ENCODE results near the gene FTCD.

The FTCD gene

DNA sequence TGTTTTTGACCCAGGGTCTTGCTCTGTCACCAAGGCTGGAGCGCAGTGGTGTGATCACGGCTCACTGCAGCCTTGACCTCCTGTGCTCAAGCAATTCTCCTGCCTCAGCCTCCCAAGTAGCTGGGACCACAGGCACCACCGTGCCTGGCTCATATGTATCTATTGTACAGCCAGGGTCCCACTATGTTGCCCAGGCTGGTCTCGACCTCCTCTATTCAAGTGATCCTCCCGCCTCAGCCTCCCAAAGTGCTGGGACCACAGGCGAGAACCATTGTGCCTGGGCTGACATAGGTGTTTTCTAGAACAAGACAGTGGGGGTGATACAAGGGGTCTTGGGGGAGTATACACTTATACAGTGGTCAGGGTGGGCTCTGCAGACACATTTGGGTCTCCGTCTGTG lies 17.5 kb downstream of the FTCD start:
- Histone ChIP-seq H3K36me3 (ENCODE audit: control insufficient read depth in 5 of 5, insufficient read depth in 5 of 5, low read length in 5 of 5) (no peaks in the 10 kb centered on the region), H3K27ac (ENCODE audit: low read depth, low read length) (no peak overlapping the region), H3K9ac (ENCODE audit: low read length in 5 of 5) (no peak overlapping the region), H3K4me3 (ENCODE audit: low read depth in 1 of 5, low read length in 5 of 5) (no peak overlapping the region), H3K4me1 (ENCODE audit: control insufficient read depth in 5 of 5, insufficient read depth in 5 of 5, low read length in 5 of 5) (no peaks in the 10 kb centered on the region), H3K27me3 (ENCODE audit: control insufficient read depth in 5 of 5, insufficient read depth in 4 of 5, low read length in 5 of 5) (peaks cover 0 to 24% (median 19%) of the 10 kb centered on the region in 5 donors), H3K9me3 (ENCODE audit: control insufficient read depth in 5 of 5, low read length in 5 of 5) (no peaks in the 10 kb centered on the region)

DNA sequence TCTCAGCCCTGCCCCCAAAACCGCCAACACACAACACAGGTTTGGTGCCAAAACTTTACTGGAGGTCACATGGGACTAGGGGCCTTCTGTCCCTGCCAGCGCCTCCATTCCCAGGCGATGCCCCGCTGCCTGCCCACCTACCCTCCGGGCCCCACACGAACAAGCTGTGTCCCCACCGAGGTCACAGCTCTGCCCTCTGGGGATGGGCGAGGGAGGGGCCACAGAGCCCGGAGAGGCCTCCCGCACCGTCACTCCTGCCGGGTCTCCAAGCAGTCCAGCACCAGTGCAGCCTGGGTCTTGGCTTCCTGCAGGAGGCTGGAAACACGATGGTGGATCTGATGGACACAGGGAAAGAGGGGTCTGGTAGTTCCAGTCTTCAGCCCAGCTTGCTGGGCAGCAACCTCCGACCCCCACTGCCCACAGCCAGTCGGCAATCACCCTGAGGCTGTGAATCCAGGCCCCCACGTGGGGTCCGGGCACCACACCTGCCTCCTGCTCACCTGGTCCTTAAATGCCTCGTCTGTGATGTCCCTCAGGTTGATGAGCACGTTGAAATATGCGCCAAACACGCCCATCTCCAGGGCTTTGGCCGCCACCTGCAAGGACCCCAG lies 18.5 kb downstream of the FTCD start:
- Histone ChIP-seq H3K4me3 (ENCODE audit: low read depth in 1 of 5, low read length in 5 of 5) (no peak overlapping the region), H3K27me3 (ENCODE audit: control insufficient read depth in 5 of 5, insufficient read depth in 4 of 5, low read length in 5 of 5) (peaks cover 0 to 24% (median 19%) of the 10 kb centered on the region in 5 donors), H3K36me3 (ENCODE audit: control insufficient read depth in 5 of 5, insufficient read depth in 5 of 5, low read length in 5 of 5) (peaks cover 0 to 2% (median 0%) of the 10 kb centered on the region in 5 donors), H3K4me1 (ENCODE audit: control insufficient read depth in 5 of 5, insufficient read depth in 5 of 5, low read length in 5 of 5) (no peaks in the 10 kb centered on the region), H3K27ac (ENCODE audit: low read depth, low read length) (no peak overlapping the region), H3K9ac (ENCODE audit: low read length in 5 of 5) (no peak overlapping the region), H3K9me3 (ENCODE audit: control insufficient read depth in 5 of 5, low read length in 5 of 5) (no peaks in the 10 kb centered on the region)

DNA sequence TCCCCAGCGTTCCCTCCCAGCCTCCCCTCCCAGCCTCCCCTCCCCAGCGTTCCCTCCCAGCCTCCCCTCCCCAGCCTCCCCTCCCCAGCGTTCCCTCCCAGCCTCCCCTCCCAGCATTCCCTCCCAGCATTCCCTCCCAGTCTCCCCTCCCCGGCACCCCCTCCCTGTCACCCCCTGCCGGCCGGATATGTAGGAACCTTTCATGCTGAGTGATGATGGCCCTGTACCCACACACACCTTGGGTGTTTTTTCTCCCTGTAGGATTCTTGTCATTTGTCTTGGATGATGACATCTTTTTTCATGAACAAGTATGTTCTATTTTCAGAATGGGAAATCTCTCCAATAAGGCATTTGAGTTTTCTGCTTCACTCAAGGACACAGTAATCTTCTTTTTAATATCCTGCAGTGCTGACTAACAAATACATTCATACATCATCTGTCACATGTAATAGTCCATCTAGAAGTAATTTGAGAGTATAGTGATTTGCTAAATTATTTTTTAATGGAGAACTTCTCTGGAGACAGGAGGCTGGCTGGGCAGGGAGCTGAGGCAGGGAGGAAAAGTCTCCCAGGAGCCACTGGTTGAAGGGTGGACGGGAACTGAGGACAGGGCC lies 19.5 kb downstream of the FTCD start:
- H3K27ac ChIP-seq (ENCODE audit: low read depth, low read length) = no peak overlapping the region
- H3K9ac ChIP-seq (ENCODE audit: low read length in 5 of 5) = no peak overlapping the region
- peaks cover 0 to 24% (median 19%) of the 10 kb centered on the region in 5 donors for H3K27me3 ChIP-seq (ENCODE audit: control insufficient read depth in 5 of 5, insufficient read depth in 4 of 5, low read length in 5 of 5)
- H3K9me3 ChIP-seq (ENCODE audit: control insufficient read depth in 5 of 5, low read length in 5 of 5) = no peaks in the 10 kb centered on the region
- peaks cover 0 to 2% (median 0%) of the 10 kb centered on the region in 5 donors for H3K4me1 ChIP-seq (ENCODE audit: control insufficient read depth in 5 of 5, insufficient read depth in 5 of 5, low read length in 5 of 5)
- H3K4me3 ChIP-seq (ENCODE audit: low read depth in 1 of 5, low read length in 5 of 5) = no peak overlapping the region
- peaks cover 0 to 2% (median 0%) of the 10 kb centered on the region in 5 donors for H3K36me3 ChIP-seq (ENCODE audit: control insufficient read depth in 5 of 5, insufficient read depth in 5 of 5, low read length in 5 of 5)

DNA sequence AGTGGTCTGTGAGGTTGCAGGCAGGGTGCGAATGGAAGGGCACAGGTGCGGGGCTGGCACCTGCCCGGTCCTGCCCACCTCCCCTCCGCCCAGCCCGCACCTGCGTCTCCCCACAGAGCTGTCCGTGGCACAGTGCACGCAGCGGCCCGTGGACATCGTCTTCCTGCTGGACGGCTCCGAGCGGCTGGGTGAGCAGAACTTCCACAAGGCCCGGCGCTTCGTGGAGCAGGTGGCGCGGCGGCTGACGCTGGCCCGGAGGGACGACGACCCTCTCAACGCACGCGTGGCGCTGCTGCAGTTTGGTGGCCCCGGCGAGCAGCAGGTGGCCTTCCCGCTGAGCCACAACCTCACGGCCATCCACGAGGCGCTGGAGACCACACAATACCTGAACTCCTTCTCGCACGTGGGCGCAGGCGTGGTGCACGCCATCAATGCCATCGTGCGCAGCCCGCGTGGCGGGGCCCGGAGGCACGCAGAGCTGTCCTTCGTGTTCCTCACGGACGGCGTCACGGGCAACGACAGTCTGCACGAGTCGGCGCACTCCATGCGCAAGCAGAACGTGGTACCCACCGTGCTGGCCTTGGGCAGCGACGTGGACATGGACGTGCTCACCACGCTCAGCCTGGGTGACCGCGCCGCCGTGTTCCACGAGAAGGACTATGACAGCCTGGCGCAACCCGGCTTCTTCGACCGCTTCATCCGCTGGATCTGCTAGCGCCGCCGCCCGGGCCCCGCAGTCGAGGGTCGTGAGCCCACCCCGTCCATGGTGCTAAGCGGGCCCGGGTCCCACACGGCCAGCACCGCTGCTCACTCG lies 23.3 kb downstream of the FTCD start:
- Histone ChIP-seq H3K9ac (ENCODE audit: low read length in 5 of 5) (no peak overlapping the region), H3K27me3 (ENCODE audit: control insufficient read depth in 5 of 5, insufficient read depth in 4 of 5, low read length in 5 of 5) (peaks cover 0 to 6% (median 4%) of the 10 kb centered on the region in 5 donors), H3K9me3 (ENCODE audit: control insufficient read depth in 5 of 5, low read length in 5 of 5) (no peaks in the 10 kb centered on the region), H3K36me3 (ENCODE audit: control insufficient read depth in 5 of 5, insufficient read depth in 5 of 5, low read length in 5 of 5) (peaks cover 0 to 22% (median 16%) of the 10 kb centered on the region in 5 donors), H3K4me3 (ENCODE audit: low read depth in 1 of 5, low read length in 5 of 5) (no peak overlapping the region), H3K4me1 (ENCODE audit: control insufficient read depth in 5 of 5, insufficient read depth in 5 of 5, low read length in 5 of 5) (peaks cover 0 to 3% (median 0%) of the 10 kb centered on the region in 5 donors), H3K27ac (ENCODE audit: low read depth, low read length) (no peak overlapping the region)

DNA sequence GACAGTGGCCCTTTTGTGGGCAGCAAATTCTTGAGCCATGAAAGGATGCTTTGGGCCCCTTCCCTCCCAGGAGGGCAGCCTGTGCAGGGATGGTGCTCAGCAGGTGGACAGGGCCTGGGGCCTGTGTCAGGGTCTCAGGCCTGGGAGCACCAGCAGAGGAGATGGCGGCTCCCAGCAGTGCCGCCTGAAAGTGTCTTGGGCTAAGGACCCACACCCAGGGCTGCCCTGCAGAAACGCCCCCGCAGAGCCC lies 23.9 kb downstream of the FTCD start:
- Histone ChIP-seq H3K9ac (ENCODE audit: low read length in 5 of 5) (no peak overlapping the region), H3K4me3 (ENCODE audit: low read depth in 1 of 5, low read length in 5 of 5) (no peak overlapping the region), H3K27ac (ENCODE audit: low read depth, low read length) (no peak overlapping the region), H3K4me1 (ENCODE audit: control insufficient read depth in 5 of 5, insufficient read depth in 5 of 5, low read length in 5 of 5) (peaks cover 0 to 3% (median 0%) of the 10 kb centered on the region in 5 donors), H3K36me3 (ENCODE audit: control insufficient read depth in 5 of 5, insufficient read depth in 5 of 5, low read length in 5 of 5) (peaks cover 0 to 28% (median 21%) of the 10 kb centered on the region in 5 donors), H3K9me3 (ENCODE audit: control insufficient read depth in 5 of 5, low read length in 5 of 5) (no peaks in the 10 kb centered on the region), H3K27me3 (ENCODE audit: control insufficient read depth in 5 of 5, insufficient read depth in 4 of 5, low read length in 5 of 5) (peaks cover 0 to 4% (median 0%) of the 10 kb centered on the region in 5 donors)

DNA sequence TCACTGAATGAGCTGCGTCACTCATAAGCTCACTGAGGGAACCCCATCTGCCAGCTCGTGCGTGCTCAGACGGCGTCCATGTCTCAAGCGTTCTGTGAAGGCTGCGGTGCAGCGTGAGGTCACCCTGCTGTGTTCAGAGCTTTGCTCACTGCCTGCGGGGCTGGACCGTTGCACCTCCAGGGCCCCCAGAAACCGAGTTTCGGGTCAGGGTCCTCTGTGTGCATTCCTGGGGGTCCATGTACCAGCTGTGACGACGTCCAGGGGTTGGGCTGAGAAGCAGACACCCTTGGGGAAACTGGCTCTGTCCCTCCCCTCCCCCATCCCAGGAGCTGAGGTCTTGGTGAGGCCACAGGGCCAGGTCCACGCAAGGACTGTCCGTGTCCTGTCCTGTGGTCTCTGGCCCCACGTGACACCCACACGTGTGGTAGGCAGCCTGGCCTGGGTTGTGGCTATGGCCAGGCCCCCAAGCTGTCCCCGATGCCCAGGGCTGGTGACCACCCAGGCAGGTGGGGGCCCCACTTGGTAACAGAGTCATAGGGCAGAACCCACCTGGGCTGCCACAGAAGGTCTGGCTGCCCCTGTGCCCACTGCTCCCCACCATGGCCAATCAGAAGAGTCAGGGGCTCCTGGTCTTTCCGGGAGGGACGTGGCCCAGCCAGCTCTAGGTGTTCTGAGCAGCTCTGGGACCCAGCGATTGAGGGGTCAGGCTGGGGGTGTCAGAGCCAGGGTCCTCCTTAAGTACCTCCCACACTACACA lies 24.4 kb downstream of the FTCD start:
- no peaks in the 10 kb centered on the region for H3K27me3 ChIP-seq (ENCODE audit: control insufficient read depth in 5 of 5, insufficient read depth in 4 of 5, low read length in 5 of 5)
- H3K9ac ChIP-seq (ENCODE audit: low read length in 5 of 5) = no peak overlapping the region
- H3K27ac ChIP-seq (ENCODE audit: low read depth, low read length) = no peak overlapping the region
- H3K9me3 ChIP-seq (ENCODE audit: control insufficient read depth in 5 of 5, low read length in 5 of 5) = no peaks in the 10 kb centered on the region
- H3K4me1 ChIP-seq (ENCODE audit: control insufficient read depth in 5 of 5, insufficient read depth in 5 of 5, low read length in 5 of 5) = peaks cover 0 to 3% (median 0%) of the 10 kb centered on the region in 5 donors
- no peak overlapping the region for H3K4me3 ChIP-seq (ENCODE audit: low read depth in 1 of 5, low read length in 5 of 5)
- H3K36me3 ChIP-seq (ENCODE audit: control insufficient read depth in 5 of 5, insufficient read depth in 5 of 5, low read length in 5 of 5) = peaks cover 0 to 32% (median 25%) of the 10 kb centered on the region in 5 donors

DNA sequence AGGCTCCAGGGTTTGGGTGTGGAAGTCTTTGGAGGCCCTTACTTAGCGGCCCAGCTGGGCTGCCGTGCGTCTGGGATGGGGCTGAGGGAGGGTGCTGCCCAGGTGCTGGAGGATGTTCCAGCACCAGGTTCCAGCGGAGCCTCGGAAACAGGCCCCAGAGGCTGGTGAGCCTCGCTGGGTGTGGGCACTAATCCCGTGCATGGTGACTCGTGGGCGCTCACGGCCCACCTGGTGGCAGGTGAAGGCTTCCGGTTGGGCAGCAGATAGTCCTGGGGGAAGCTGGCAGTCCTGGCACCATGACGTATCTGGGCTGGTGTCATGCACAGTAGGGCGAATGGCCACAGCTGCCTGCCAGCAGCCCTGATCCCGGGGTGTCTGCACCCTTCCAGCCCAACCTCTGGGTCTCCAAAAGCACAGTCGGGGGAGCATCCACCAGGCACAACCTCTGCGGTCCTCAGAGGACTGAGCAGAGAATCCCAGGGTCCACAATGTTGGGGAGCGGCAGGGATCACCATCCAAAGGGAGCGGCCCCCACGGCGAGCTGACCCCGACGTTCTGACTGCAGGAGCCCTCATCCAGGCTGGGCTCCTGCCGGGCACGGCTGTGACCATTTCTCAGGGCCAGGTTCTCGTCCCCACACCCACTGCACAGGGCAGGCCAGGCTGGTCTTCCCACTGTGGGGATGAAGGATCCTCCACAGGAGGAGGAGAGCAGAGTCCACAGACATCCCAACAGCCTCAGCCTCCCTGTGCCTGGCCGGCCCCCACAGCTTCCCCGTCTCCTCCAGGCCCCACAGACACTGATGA lies 25.3 kb downstream of the FTCD start:
- peaks cover 0 to 3% (median 0%) of the 10 kb centered on the region in 5 donors for H3K4me1 ChIP-seq (ENCODE audit: control insufficient read depth in 5 of 5, insufficient read depth in 5 of 5, low read length in 5 of 5)

DNA sequence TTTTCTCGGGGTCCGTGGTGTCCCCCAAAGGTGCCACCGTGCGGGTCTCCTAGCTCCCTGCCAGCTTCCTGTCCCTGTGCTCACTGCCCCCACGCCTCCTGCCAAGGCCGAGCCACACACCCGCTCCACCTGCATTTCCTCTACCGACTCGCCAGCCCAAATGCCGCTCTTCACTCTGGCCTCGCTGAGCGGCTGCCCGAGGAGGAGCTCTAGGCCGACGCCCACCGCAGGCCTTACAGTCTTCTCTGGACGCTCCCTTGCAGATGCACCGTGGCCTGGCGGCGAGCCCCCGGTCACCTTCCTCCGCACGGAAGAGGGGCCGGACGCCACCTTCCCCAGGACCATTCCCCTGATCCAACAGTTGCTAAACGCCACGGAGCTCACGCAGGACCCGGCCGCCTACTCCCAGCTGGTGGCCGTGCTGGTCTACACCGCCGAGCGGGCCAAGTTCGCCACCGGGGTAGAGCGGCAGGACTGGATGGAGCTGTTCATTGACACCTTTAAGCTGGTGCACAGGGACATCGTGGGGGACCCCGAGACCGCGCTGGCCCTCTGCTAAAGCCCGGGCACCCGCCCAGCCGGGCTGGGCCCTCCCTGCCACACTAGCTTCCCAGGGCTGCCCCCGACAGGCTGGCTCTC lies 26.3 kb downstream of the FTCD start:
- no peaks in the 10 kb centered on the region for H3K27me3 ChIP-seq (ENCODE audit: control insufficient read depth in 5 of 5, insufficient read depth in 4 of 5, low read length in 5 of 5)
- no peak overlapping the region for H3K27ac ChIP-seq (ENCODE audit: low read depth, low read length)

More for the DNA sequence above, 25.3 kb downstream of the FTCD start:
- Histone ChIP-seq H3K9me3 (ENCODE audit: control insufficient read depth in 5 of 5, low read length in 5 of 5) (no peaks in the 10 kb centered on the region), H3K4me3 (ENCODE audit: low read depth in 1 of 5, low read length in 5 of 5) (no peak overlapping the region), H3K9ac (ENCODE audit: low read length in 5 of 5) (no peak overlapping the region), H3K27ac (ENCODE audit: low read depth, low read length) (no peak overlapping the region), H3K36me3 (ENCODE audit: control insufficient read depth in 5 of 5, insufficient read depth in 5 of 5, low read length in 5 of 5) (peaks cover 0 to 42% (median 30%) of the 10 kb centered on the region in 5 donors), H3K27me3 (ENCODE audit: control insufficient read depth in 5 of 5, insufficient read depth in 4 of 5, low read length in 5 of 5) (no peaks in the 10 kb centered on the region)

More for the DNA sequence above, 26.3 kb downstream of the FTCD start:
- Histone ChIP-seq H3K4me1 (ENCODE audit: control insufficient read depth in 5 of 5, insufficient read depth in 5 of 5, low read length in 5 of 5) (peaks cover 0 to 3% (median 0%) of the 10 kb centered on the region in 5 donors), H3K9ac (ENCODE audit: low read length in 5 of 5) (no peak overlapping the region), H3K4me3 (ENCODE audit: low read depth in 1 of 5, low read length in 5 of 5) (no peak overlapping the region), H3K36me3 (ENCODE audit: control insufficient read depth in 5 of 5, insufficient read depth in 5 of 5, low read length in 5 of 5) (peaks cover 0 to 52% (median 39%) of the 10 kb centered on the region in 5 donors), H3K9me3 (ENCODE audit: control insufficient read depth in 5 of 5, low read length in 5 of 5) (no peaks in the 10 kb centered on the region)
